K562 (cell line): ENCODE results near the gene ZNF609. TPM values are rescaled to one million over a fixed set of nuclear protein-coding genes. Genes with fewer than 3 reads are reported as not detected.

Experiments used
- BRD4 ChIP-seq: fragments of 200-600 bp; sonication (generic); IDR thresholded peaks from 2 replicates; pipeline ENCODE4 v1.6.1; 2017; ENCODE audit warnings: inconsistent platforms
- FOXM1 ChIP-seq, 2 experiments: fragments of 450-650 bp in 1 of 2; sonication (generic) in 1 of 2; formaldehyde crosslinking in 1 of 2; IDR thresholded peaks; 2 replicates each; pipeline versions ENCODE4 v1.6.1 to v1.9.0; 2017 to 2022; ENCODE audit warnings: low read depth in 2 of 2, mild to moderate bottlenecking in 2 of 2, missing genetic modification reagents in 1 of 2, moderate library complexity in 1 of 2
- KHSRP ChIP-seq: fragments of 450-650 bp; IDR thresholded peaks from 2 replicates; pipeline ENCODE4 v1.6.1; 2017
- L3MBTL2 ChIP-seq: fragments of 450-650 bp; IDR thresholded peaks from 2 replicates; pipeline ENCODE4 v1.6.1; 2016; ENCODE audit warnings: mild to moderate bottlenecking, moderate library complexity
- MCM2 ChIP-seq: fragments of 450-650 bp; IDR thresholded peaks from 2 replicates; pipeline ENCODE4 v1.6.1; 2017; ENCODE audit warnings: low read depth, mild to moderate bottlenecking
- NKRF ChIP-seq: fragments of 450-650 bp; IDR thresholded peaks from 2 replicates; pipeline ENCODE4 v1.6.1; 2016; ENCODE audit warnings: borderline replicate concordance
- TEAD2 ChIP-seq: fragments of 450-650 bp; IDR thresholded peaks from 2 replicates; pipeline ENCODE4 v1.6.1; 2016; ENCODE audit warnings: missing genetic modification characterization, control low read depth, missing compliant biosample characterization
- TRIM24 ChIP-seq, 2 experiments: fragments of 450-650 bp; IDR thresholded peaks; 2 replicates each; pipeline ENCODE4 v1.6.1; 2016
- YBX1 ChIP-seq: fragments of 450-650 bp; IDR thresholded peaks from 2 replicates; pipeline ENCODE4 v1.7.1; 2016; ENCODE audit warnings: mild to moderate bottlenecking
- ZBTB40 ChIP-seq, 2 experiments: fragments of 450-650 bp in 1 of 2; sonication (generic) in 1 of 2; formaldehyde crosslinking in 1 of 2; IDR thresholded peaks; 2 replicates each; pipeline versions ENCODE4 v1.7.1 to v1.9.0; 2016 to 2022; ENCODE audit warnings: inconsistent platforms in 1 of 2, mild to moderate bottlenecking in 1 of 2, missing genetic modification reagents in 1 of 2
- ZBTB7A ChIP-seq: IDR thresholded peaks from 2 replicates; pipeline ENCODE4 v1.6.1; 2011; ENCODE audit warnings: low read depth, mild to moderate bottlenecking, low read length, moderate library complexity, borderline replicate concordance; ENCODE audit not compliant: control insufficient read depth
- ZNF280A ChIP-seq: fragments of 450-650 bp; IDR thresholded peaks from 2 replicates; pipeline ENCODE4 v1.6.1; 2018; ENCODE audit warnings: mild to moderate bottlenecking, low read depth; ENCODE audit not compliant: partially characterized antibody
- ZNF449 ChIP-seq: fragments of 250-450 bp; sonication (Bioruptor Pico); IDR thresholded peaks from 2 replicates; pipeline ENCODE4 v1.8.0; 2022; ENCODE audit warnings: moderate library complexity, mild to moderate bottlenecking, inconsistent platforms
- ZNF583 ChIP-seq: fragments of 250-450 bp; sonication (Bioruptor Pico); IDR thresholded peaks from 2 replicates; pipeline ENCODE4 v1.4.0; 2020
- polyA plus RNA-seq, 8 experiments: library from polyadenylated mRNA; depleted of rRNA in 4 of 8; stranded (reverse) in 5 of 8; unstranded in 3 of 8; fragments of >200 nt; fragmentation: Nextera tagmentation in 2 of 8; fragmentation: Illumina TruSeq in 1 of 8; extraction: Ambion mirVana in 2 of 8; extraction: Trizol in 1 of 8; gene quantifications; 2 replicates each; pipeline versions ENCODE4 v1.2.1 to v1.2.3, GENCODE V29; 2011 to 2014; ENCODE audit warnings: inconsistent platforms in 1 of 8, missing spikeins in 1 of 8
- total RNA-seq, 7 experiments: library from RNA; depleted of rRNA in 6 of 7; stranded (reverse); fragments of >200 nt in 6 of 7; fragmentation: Illumina TruSeq in 2 of 7; extraction: Trizol in 2 of 7; gene quantifications; 2 replicates each; pipeline versions ENCODE4 v1.2.1 to v1.2.3, GENCODE V29; 2011 to 2021; ENCODE audit warnings: low replicate concordance in 1 of 7

The ZNF609 gene
- total and polyA plus RNA-seq, 9 of the 15 experiments (the other 6 are each of a cell fraction or from before 2014, with no cell fraction given): 3.0 to 38.7 (median 17.8) TPM

- TF ChIP-seq ZBTB40 (IDR thresholded peaks at IDR 0.05) (no peak; the same call in 1 of the 2 replicates), ZBTB40 (CRISPR knock-in tag; IDR thresholded peaks at IDR 0.05) (no peak), ZNF449 (CRISPR knock-in tag) (no peak), ZBTB7A (no peak; the same call in 1 of the 2 replicates), BRD4 (no peak), KHSRP (0 out of 2 replicates have a peak, but pooled peaks have one; percentile 17), ZNF280A (no peak), MCM2 (no peak), TRIM24 (IDR thresholded peaks at IDR 0.05) (peak; percentile 81 to 85), L3MBTL2 (no peak; the same call in 1 of the 2 replicates), FOXM1 (IDR thresholded peaks at IDR 0.05; ENCODE audit: low read depth) (peak; percentile 65; the same call in 1 of the 2 replicates), FOXM1 (CRISPR knock-in tag; IDR thresholded peaks at IDR 0.05; ENCODE audit: low read depth) (no peak), NKRF (no peak), TEAD2 (tag) (0 out of 2 replicates have a peak, but pooled peaks have one; percentile 8), YBX1 (no peak), ZNF583 (CRISPR knock-in tag) (no peak)
Measured at GRCh38 chr15:64461721-64462162, 1.4 kb downstream of the ZNF609 start (continued).
